HG02981 (cell line): ENCODE results near the gene SANBR.
"Not testable (repeated sequence)": the region's sequence is repeated elsewhere in the genome, so short reads cannot be mapped to it uniquely, and the experiment has no call there.

ENCODE experiments used
- ATAC-seq: cut with Tn5 transposase; IDR thresholded peaks from one replicate; pipeline ENCODE4 v1.9.1; 2021; ENCODE audit warnings: mild to moderate bottlenecking, moderate library complexity; ENCODE audit not compliant: unreplicated experiment

SANBR gene

GRCh38 chr2:61065714-61066709, at the start of gene SANBR:
TSS of gene SANBR (plus strand) at chr2:61065871. CDS start at chr2:61070351, 4,480 bp downstream.
- peak; percentile 97 for ATAC-seq

- no peak for ATAC-seq
These were observed 49.7 kb upstream of the SANBR start for GRCh38 chr2:61015976-61016375.

DNA sequence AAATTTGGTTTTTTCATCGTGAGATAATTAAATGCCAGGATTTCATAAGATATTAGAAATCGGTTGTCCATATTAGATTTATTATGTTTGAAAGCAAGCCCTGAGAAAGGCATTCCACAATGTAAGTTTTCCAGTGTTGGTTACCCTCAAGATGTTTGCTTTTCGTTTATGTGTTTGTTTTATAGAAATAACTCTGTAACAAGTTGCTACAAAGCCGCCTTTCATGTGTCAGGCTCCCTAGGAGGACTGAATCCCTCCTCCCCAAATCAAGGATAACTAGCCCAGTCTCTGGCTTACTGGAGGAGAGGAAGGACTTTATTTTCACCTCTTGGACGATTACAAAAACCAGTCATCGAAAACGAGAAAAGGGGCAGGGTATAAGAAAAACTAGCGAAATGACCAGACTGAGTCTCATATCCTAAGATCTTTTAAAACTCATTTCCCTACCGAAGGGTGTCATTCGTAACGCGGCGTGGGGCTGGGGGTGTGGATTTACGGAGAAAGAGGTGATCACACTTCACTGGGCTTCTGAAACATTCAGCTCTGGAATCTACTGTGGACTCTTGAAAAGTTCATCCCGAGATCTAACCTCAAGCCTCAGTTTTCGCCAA, 49.2 kb upstream of the SANBR start:
- ATAC-seq = peak; percentile 18

- ATAC-seq = peak; percentile 62
These were observed 48.6 kb upstream of the SANBR start for GRCh38 chr2:61017003-61017555.

GRCh38 chr2:61017556-61018317, 47.9 kb upstream of the SANBR start, which contains the start of the genes PEX13 and PUS10:
TSS of gene PEX13 (plus strand) at chr2:61017720. CDS start at chr2:61017760, 40 bp downstream.
TSS of gene PUS10 (minus strand) at chr2:61018255. CDS start at chr2:61011890, 6,365 bp downstream.
- ATAC-seq = peak; percentile 74

DNA sequence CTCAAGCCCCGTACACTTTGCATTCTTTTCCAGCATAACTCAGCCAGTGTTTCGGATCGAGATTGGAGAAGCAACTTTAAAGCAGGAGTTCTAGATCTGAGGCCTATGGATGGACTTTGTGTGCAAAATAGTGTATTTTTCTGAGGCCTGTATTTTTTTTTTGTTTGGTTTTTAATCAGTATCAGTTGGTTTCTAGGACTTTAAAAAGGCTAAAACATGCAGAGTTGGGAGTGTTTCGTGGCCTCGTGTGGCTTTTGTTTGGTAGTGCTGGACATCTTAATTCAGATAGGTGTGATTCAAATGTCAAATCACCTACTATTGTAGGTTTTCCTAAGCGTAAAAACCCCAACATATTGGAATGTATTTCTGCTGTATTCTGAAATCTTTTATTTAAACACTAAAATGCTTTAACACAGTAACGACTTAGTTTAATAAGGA, 47.3 kb upstream of the SANBR start:
- no peak for ATAC-seq

DNA sequence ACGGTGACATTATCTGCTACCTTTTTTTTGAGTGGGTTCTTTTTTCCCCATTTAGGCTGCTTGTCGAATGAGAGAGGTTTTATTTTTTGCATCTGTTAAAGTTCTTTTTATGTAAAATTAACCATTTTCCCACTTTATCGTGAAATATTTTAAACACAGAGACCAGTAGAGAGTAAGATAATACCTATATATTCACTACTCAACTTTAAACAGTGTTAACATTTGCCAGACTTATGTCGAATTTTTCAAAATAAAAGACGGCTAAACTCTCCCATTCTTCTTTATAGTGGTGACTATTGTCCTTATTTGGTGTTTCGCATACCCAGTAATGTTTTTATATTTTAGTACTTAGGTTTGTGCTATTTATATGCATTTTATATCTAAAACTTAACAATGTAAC, 46.9 kb upstream of the SANBR start:
- ATAC-seq = no peak

- no peak for ATAC-seq
These were observed 44.4 kb upstream of the SANBR start for GRCh38 chr2:61021228-61021660.

DNA sequence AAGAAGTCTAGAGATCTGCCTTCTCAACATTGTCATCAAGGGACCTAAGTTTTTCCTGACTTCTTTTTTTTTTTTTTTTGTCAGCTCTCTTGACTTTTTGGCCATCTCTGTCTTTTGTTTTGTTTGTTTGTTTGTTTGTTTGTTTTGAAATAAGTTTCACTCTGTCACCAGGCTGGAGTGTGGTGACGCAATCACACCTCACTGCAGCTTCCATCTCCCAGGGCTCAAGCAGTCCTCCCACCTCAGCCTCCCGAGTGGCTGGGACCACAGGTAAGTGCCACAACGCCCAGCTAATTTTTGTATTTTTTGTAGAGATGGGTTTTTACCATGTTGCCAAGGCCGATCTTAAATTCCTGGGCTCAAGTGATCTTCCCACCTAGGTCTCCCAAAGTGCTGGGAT, 42.0 kb upstream of the SANBR start:
- ATAC-seq = no peak

DNA sequence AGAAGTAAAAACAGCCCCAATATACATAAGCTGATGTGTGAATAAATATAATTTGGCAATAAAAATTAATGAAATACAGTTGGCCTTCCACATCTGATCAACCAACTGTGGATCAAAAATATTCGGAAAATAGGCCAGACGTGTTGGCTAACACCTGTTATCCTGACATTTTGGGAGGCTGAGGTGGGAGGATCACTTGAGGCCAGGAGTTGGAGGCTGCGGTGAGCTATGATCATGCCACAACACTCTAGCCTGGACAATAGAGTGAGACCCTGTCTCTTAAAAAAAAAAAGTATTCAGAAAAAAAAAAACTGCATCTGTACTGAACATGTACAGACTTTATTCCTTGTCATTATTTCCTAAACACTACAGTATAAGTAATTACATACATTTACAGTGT, 36.1 kb upstream of the SANBR start:
- no peak for ATAC-seq

- ATAC-seq = not testable (repeated sequence)
These were observed 31.1 kb upstream of the SANBR start for GRCh38 chr2:61034592-61034991.

DNA sequence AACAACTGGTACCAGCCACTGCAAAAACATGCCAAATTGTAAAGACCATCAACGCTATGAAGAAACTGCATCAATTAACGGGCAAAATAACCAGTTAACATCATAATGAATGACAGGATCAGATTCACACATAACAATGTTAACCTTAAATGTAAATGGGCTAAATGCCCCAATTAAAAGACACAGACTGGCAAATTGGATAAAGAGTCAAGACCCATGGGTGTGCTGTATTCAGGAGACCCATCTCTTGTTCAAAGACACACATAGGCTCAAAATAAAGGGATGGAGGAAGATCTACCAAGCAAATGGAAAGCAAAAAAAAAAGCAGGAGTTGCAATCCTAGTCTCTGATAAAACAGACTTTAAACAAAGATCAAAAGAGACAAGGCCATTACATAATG, 29.0 kb upstream of the SANBR start:
- not testable (repeated sequence) for ATAC-seq

- ATAC-seq = no peak
These were observed 22.9 kb upstream of the SANBR start for GRCh38 chr2:61042807-61043206.

DNA sequence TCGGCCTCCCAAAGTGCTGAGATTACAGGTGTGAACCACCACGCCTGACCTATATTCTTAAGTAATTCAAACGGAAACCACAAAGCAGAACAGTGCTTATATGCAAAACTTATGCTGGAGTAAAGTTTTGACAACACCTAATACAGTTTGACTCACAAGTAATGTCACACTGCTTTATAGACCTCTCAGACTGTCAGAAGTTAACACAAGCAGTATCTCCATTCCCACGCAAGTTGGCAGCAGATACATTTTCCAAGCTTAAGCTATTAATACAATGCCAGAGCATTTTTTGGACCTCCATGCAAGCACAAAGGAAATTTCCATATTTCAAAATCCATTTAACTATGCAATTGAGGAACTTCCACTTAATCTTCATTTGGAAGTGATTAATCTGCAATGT, 21.0 kb upstream of the SANBR start:
- no peak for ATAC-seq

DNA sequence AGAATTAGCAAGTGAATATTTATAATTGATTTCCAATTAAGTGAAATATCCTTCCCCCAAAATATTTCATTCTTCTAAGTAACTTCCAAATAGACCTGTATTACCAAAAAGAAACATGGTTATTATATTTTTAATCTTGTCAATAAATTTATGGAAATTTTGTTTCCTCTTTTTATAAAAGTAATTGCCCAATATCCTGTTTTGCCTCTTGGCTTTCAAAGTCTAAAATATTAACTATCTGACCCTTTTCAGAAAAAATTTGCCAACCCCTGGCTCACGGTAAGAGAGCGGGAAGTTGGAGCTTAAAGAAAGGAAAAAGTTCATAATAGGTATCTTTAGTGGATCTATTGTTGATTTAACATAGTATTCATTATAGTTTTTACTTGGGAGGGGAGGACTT, 20.4 kb upstream of the SANBR start:
- no peak for ATAC-seq

DNA sequence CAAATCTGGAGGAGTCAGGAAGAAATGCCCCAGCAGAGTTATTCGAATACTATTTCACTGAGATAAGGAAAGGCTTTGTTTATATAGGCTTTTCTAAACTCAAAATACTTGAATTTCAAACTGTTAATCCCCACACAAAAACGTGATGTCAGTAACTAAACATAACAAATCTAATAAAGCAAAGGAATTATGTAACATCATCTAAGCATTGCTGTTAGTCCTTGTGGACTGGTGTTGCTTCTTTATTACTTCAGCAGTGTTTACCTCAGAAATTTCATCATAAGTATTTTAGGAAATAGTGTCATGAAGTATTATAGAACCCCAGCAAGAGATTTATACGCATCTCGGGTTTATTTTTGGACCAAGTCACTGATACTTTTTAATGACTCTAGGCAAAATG, 19.7 kb upstream of the SANBR start:
- ATAC-seq = no peak

GRCh38 chr2:61055557-61055956, 10.1 kb upstream of the SANBR start:
- no peak for ATAC-seq

DNA sequence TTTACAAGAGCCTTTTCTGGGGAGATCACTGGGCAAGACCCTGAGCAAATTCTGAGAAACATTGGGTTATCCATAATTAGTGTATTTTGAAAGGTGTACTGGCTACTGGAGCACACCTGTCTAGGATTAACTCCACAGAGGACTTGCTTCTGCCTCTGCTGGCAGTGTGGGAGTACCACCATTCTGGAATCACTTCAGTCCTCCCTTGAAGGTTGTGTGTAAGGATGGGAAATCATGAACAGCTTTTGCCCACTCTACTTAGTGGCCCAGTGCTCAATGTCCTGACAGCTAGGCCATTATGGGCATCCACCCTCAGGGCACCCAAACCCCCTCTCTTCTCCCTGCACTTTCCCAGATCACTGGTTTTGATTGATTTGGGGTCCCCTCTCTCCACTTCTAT, 8.1 kb upstream of the SANBR start:
- ATAC-seq = no peak

GRCh38 chr2:61059382-61059781, 6.3 kb upstream of the SANBR start:
- ATAC-seq = no peak

DNA sequence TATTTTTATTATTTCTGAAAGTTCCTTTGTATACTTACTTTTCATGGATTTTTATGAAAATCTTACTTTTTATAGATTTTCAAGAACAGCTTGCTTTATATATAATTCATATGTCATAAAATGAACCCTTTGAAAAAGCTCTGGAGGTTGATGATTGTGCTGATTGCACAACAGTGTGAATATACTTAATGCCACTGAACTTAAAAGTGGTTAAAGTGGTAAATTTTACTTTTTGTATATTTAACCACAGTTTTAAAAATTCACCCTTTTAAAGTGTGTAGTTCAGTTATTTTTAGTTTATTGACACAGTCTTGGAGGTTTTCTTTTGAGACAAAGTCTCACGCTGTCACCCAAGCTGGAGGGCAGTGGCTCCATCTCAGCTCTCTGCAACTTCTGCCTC, 8.4 kb downstream of the SANBR start:
- no peak for ATAC-seq

DNA sequence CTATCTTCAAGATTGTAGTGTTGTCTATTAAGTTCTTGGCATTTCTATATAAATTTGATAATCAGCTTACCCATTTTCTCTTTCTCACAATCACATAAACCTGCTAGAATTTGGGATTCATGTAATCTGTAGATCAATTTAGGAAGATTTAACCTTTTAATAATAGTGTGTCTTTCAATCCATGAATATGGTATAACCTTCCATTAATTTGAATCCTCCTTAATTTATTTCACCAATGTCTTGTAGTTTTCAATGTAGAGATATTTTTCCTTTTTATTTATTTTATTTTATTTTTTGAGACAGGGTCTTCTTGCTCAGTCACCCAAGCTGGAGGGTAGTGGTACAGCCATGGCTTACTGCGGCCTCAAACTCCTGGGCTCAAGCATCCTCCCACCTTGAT, 20.2 kb downstream of the SANBR start:
- no peak for ATAC-seq
